Endothelial cell of umbilical vein (primary cell): Measurements from ENCODE around the gene PCGF1. TPM values are rescaled to one million over a fixed set of nuclear protein-coding genes. Genes with fewer than 3 reads are reported as not detected.

Experiments used
- BruUV-seq: library from RNA; stranded (reverse); fragments of 400-500 nt; replicated peaks from 2 replicates; lab custom pipeline; 2021; lab: Mats Ljungman, UMichigan
- CTCF ChIA-PET: fragments of 300-600, 350-600 bp; sonication (Branson Sonifier 250); formaldehyde crosslinking; loops from one replicate; lab custom pipeline; 2021; ENCODE audit warnings: antibody characterized with exemption, inconsistent platforms; lab: Charles Lee
- POLR2A ChIA-PET: fragments of 300-600, 350-600 bp; sonication (Branson Sonifier 250); formaldehyde crosslinking; loops from one replicate; lab custom pipeline; 2021; ENCODE audit warnings: antibody characterized with exemption, inconsistent platforms; lab: Charles Lee
- DNase-seq: peaks from one replicate; pipeline ENCODE4 v3.0.0-alpha.2; 2011; ENCODE audit warnings: low read depth, low spot score
- FAIRE-seq: peaks from 2 replicates; lab custom pipeline; 2011; peaks lifted over from hg19 to GRCh38; lab: Jason Lieb, UNC
- H2AFZ ChIP-seq: 2 replicates; pipeline ENCODE4 v1.6.0; 2012; ENCODE audit warnings: low read depth, low read length, control low read depth, inconsistent platforms
- H3K27ac ChIP-seq: 2 replicates; pipeline ENCODE4 v1.5.1; 2011; ENCODE audit warnings: low read depth, mild to moderate bottlenecking, control low read depth, low read length, moderate library complexity; ENCODE audit not compliant: insufficient read depth
- H3K27me3 ChIP-seq, 2 experiments: 2 replicates each; pipeline versions ENCODE4 v1.6.0 to v1.6.1; 2011; ENCODE audit warnings: low read length in 2 of 2, mixed read lengths in 1 of 2; ENCODE audit not compliant: control insufficient read depth in 2 of 2, insufficient read depth in 2 of 2
- H3K36me3 ChIP-seq, 2 experiments: 2 replicates in 1 of 2; 3 replicates in 1 of 2; pipeline ENCODE4 v1.5.1; 2011; ENCODE audit warnings: low read length in 2 of 2, mild to moderate bottlenecking in 1 of 2, moderate library complexity in 1 of 2; ENCODE audit not compliant: control insufficient read depth in 2 of 2, insufficient read depth in 2 of 2; ENCODE audit errors: extremely low read depth in 1 of 2
- H3K4me1 ChIP-seq: 3 replicates; pipeline ENCODE4 v1.5.1; 2011; ENCODE audit warnings: mild to moderate bottlenecking, low read length; ENCODE audit not compliant: control insufficient read depth, insufficient read depth; ENCODE audit errors: extremely low read depth
- H3K4me2 ChIP-seq: 2 replicates; pipeline ENCODE4 v1.6.1; 2011; ENCODE audit warnings: low read length, control low read depth, mixed read lengths; ENCODE audit not compliant: insufficient read depth
- H3K4me3 ChIP-seq, 3 experiments: fragments of 200-600 bp in 1 of 3; sonication (generic), shearing (Covaris generic) in 1 of 3; replicated peaks in 1 of 3; 2 replicates each; pipeline ENCODE4 v1.5.1; 2011 to 2016; ENCODE audit warnings: control low read depth in 3 of 3, low read length in 3 of 3, mild to moderate bottlenecking in 2 of 3, inconsistent platforms in 1 of 3, low read depth in 1 of 3, moderate library complexity in 1 of 3; ENCODE audit not compliant: insufficient read depth in 1 of 3
- H3K79me2 ChIP-seq: 2 replicates; pipeline ENCODE4 v1.6.0; 2012; ENCODE audit warnings: low read length, inconsistent platforms; ENCODE audit not compliant: control insufficient read depth, insufficient read depth
- H3K9ac ChIP-seq: replicated peaks from 2 replicates; pipeline ENCODE3; 2011; ENCODE audit warnings: low read length, control low read depth; ENCODE audit not compliant: insufficient read depth; ENCODE audit errors: extremely low read depth
- H3K9me1 ChIP-seq: replicated peaks from 3 replicates; pipeline ENCODE4 v1.6.0; 2011; ENCODE audit warnings: mild to moderate bottlenecking, low read length; ENCODE audit not compliant: control insufficient read depth, insufficient read depth; ENCODE audit errors: extremely low read depth
- H3K9me3 ChIP-seq: replicated peaks from 2 replicates; pipeline ENCODE4 v1.5.1; 2012; ENCODE audit warnings: low read length, inconsistent platforms; ENCODE audit not compliant: control insufficient read depth, insufficient read depth
- H4K20me1 ChIP-seq: replicated peaks from 2 replicates; pipeline ENCODE3; 2011; ENCODE audit warnings: mild to moderate bottlenecking, low read length; ENCODE audit not compliant: control insufficient read depth, insufficient read depth; ENCODE audit errors: extremely low read depth
- EZH2 ChIP-seq: IDR thresholded peaks from 2 replicates; pipeline ENCODE4 v1.6.1; 2012; ENCODE audit warnings: borderline replicate concordance, low read depth, mild to moderate bottlenecking, moderate library complexity, low read length, inconsistent platforms; ENCODE audit not compliant: severe bottlenecking
- FOS ChIP-seq: IDR thresholded peaks from 2 replicates; pipeline ENCODE4 v1.6.1; 2011; ENCODE audit warnings: mild to moderate bottlenecking, low read length, moderate library complexity, borderline replicate concordance; ENCODE audit not compliant: insufficient read depth
- GATA2 ChIP-seq: IDR thresholded peaks from 2 replicates; pipeline ENCODE4 v1.7.0; 2011; ENCODE audit warnings: low read depth, mild to moderate bottlenecking, moderate library complexity, mixed read lengths, low read length; ENCODE audit not compliant: insufficient read length, insufficient read depth
- JUN ChIP-seq: IDR thresholded peaks from 2 replicates; pipeline ENCODE4 v1.6.1; 2011; ENCODE audit warnings: borderline replicate concordance, low read depth; ENCODE audit not compliant: insufficient read length, insufficient read depth
- POLR2AphosphoS5 ChIP-seq: IDR thresholded peaks from 2 replicates; pipeline ENCODE4 v1.6.1; 2012; ENCODE audit warnings: low read depth, mild to moderate bottlenecking, control low read depth, low read length, moderate library complexity; ENCODE audit not compliant: insufficient read depth
- dilution Hi-C: fragments of 300-500 bp; cut with MboI; formaldehyde crosslinking; loops from one replicate; pipeline ENCODE4 v1.15.0; 2019; ENCODE audit warnings: low sequenced_read_pairs; ENCODE audit not compliant: extremely low pct_ligation_motif_present
- intact Hi-C: fragments of 100-400 bp; cut with micrococcal nuclease; formaldehyde crosslinking; loops from one replicate; pipeline ENCODE4 v1.10.0; 2022
- polyA plus RNA-seq, 4 experiments: library from polyadenylated mRNA; depleted of rRNA in 3 of 4; stranded (reverse) in 3 of 4; unstranded in 1 of 4; fragments of >200 nt; gene quantifications; 2 replicates each; pipeline versions ENCODE4 v1.2.1 to v1.2.3, GENCODE V29; 2011 to 2012; ENCODE audit warnings: missing spikeins in 1 of 4
- total RNA-seq: library from RNA; stranded (reverse); gene quantifications from 2 replicates; pipeline ENCODE4 v1.2.3, GENCODE V29; 2021
- TF ChIP-seq, protein P1 (sequence below), 2 donors: IDR thresholded peaks; 1 replicate in 1 of 2; 2 replicates in 1 of 2; pipeline ENCODE4 v1.5.1; 2011; ENCODE audit warnings: low read length in 2 of 2, mild to moderate bottlenecking in 2 of 2, moderate library complexity in 2 of 2, control low read depth in 1 of 2, inconsistent platforms in 1 of 2, low read depth in 1 of 2; ENCODE audit not compliant: insufficient read depth in 1 of 2; ENCODE audit errors: extremely low read depth in 1 of 2
- TF ChIP-seq, protein P2 (sequence below): IDR thresholded peaks from 2 replicates; pipeline ENCODE4 v1.6.1; 2011; ENCODE audit not compliant: insufficient read depth, insufficient read length

Gene PCGF1
- total and polyA plus RNA-seq, 2 donors (not counting 3 experiments of a cell fraction or from before 2014, with no cell fraction given), result 17.4 to 19.2 TPM

DNA sequence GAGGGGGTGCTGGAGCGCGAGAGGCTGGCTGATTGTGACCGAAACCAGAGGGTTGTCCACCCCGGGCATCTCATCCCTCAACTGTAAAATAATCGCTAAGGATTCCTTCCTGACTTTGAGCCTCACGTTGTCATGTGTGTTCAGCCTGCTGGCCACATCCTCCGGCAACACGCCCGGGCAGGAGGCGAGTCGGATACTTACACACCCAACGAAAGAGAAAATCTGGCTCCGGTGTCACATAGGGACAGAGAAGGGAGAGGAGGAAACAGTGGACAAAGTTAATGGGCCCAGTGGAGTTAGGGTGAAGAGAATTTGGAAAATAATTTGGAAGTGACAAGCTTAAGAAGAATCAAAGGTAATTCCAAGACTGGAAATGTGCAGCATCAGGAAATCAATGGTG, 9.2 kb upstream of the PCGF1 start:
- BruUV-seq, result no TSS peak
- Histone ChIP-seq H3K9me3 (no peaks in the 10 kb centered on the region), H3K27me3 (peaks cover 77 to 91% of the 10 kb centered on the region in 2 experiments), H2AFZ (no peak overlapping the region), H3K4me3 (no peak overlapping the region), H3K4me2 (no peak overlapping the region), H3K27ac (no peak overlapping the region), H3K36me3 (no peaks in the 10 kb centered on the region), H3K79me2 (no peaks in the 10 kb centered on the region), H3K9ac (no peak overlapping the region), H3K9me1 (no peaks in the 10 kb centered on the region), H4K20me1 (no peaks in the 10 kb centered on the region), H3K4me1 (peaks cover 7% of the 10 kb centered on the region)
- FAIRE-seq, result no peak
- CTCF ChIA-PET, result no interaction called here
- TF ChIP-seq JUN (no peak), FOS (no peak), GATA2 (no peak), POLR2AphosphoS5 (no peak), EZH2 (no peak)
- TF ChIP-seq, protein P1, sequence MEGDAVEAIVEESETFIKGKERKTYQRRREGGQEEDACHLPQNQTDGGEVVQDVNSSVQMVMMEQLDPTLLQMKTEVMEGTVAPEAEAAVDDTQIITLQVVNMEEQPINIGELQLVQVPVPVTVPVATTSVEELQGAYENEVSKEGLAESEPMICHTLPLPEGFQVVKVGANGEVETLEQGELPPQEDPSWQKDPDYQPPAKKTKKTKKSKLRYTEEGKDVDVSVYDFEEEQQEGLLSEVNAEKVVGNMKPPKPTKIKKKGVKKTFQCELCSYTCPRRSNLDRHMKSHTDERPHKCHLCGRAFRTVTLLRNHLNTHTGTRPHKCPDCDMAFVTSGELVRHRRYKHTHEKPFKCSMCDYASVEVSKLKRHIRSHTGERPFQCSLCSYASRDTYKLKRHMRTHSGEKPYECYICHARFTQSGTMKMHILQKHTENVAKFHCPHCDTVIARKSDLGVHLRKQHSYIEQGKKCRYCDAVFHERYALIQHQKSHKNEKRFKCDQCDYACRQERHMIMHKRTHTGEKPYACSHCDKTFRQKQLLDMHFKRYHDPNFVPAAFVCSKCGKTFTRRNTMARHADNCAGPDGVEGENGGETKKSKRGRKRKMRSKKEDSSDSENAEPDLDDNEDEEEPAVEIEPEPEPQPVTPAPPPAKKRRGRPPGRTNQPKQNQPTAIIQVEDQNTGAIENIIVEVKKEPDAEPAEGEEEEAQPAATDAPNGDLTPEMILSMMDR (IDR thresholded peaks at IDR 0.05; ENCODE audit: extremely low read depth in 1 of 2, insufficient read depth in 1 of 2, low read depth in 1 of 2, low read length in 2 of 2), result no peak
- TF ChIP-seq, protein P2, sequence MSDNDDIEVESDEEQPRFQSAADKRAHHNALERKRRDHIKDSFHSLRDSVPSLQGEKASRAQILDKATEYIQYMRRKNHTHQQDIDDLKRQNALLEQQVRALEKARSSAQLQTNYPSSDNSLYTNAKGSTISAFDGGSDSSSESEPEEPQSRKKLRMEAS, result no peak
- POLR2A ChIA-PET, result no interaction called here
- DNase-seq, result no peak
- dilution Hi-C loops (no loop called here), intact Hi-C loops (loop anchor here (1.0 kb wide), 1 partner anchor 13 kb away; the partner anchor contains the start of genes AUP1 and HTRA2)
